ENCODE data around the gene NR1I3.

DNA sequence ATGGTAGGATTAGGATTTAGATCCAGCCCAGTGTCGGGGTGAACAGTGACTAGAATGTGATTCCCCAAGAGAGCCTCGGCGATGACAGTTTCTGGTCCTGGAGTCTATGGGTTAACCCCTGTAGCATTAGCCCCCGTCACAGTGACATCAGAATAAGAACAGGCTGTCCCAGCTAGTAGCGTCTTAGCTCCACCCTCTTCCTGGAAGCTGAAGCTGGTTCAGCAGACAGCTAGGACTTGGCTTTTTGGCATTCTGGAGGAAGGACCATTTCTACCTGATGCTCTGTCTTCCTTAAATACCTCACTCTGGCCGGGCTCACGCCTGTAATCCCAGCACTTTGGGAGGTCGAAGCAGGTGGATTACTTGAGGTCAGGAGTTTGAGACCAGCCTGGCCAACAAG lies 30.8 kb downstream of the NR1I3 start:
- no peak for TF ChIP-seq BHLHE40 (IDR thresholded peaks at IDR 0.05; ENCODE audit: borderline replicate concordance)
- no peak for TF ChIP-seq ARNT (IDR thresholded peaks at IDR 0.05)
- no peak for TF ChIP-seq FOXM1 (IDR thresholded peaks at IDR 0.05; ENCODE audit: borderline replicate concordance)
- no peak for TF ChIP-seq TARDBP (IDR thresholded peaks at IDR 0.05)

Measured in HEK293T (cell line).